Measurements from ENCODE around the gene HELB.
A peak's percentile ranks its signal among the peaks of the same experiment; 100 is the strongest.

HELB gene

DNA sequence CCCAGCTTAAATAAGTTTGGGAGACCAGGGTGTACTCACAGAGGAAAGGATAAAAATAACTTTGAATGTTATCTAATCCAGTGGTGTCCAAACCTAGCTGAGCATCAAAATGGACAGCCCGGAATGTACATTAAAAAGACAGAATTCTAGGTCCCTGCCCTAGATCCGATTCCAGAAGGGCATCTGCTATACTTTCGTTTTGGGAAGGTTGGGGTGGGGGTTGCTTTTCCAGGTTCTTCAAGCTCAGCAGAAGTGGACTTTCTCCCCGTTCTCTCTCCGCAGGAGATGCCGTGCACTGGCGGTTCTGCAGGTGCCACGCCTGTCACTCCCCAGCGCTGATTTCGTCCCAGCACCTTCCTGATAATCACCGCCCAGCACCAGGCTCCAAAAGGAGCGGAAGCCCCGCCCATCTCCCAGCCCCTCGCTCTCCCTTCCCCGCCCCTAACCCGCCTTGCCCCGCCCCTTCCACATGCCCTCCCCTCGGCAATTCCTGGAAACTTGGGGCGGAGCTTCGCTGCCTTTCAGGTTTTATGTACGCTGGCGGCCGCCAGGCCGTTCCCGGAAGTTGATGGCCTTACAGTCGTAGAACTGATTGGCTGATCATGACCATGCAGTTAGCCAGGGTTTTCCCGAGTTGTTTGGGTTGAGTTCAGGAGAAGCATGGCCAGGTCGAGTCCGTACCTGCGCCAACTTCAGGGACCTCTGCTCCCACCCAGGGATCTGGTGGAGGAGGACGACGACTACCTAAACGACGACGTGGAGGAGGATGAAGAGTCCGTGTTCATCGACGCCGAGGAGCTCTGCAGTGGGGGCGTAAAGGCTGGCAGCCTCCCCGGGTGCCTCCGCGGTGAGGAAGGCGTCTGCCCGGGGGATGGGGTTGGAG, at the start of gene HELB:
Gene HELB (plus strand): TSS at position 550 of the 883 bp plus-strand sequence. CDS start 111 bp downstream, at position 661.
- Histone ChIP-seq H2AFZ (peak within 1 kb of the TSS; percentile 99), H3K27ac (peak within 1 kb of the TSS; percentile 87)

DNA sequence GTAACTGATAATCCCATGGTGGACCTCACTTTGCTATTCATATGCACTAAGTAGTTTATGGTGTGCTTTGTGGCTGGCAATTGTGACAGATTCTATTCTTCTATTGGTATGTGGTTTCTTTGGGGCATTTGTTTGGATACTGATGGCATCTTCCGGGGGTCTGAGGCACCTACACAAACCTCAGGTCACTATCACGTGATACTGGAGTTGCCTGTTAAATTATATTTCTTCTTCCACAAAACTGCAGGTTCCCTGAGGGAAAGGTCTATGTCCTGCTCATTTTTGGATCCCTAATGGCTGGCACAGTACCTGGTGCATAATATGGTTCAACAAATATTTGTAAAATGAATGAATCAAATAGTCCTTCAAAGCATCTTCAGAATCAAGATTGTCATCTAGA, 49.5 kb upstream of the HELB start:
- H3K79me2 ChIP-seq = no peaks in the 10 kb centered on the region
- H2AFZ ChIP-seq = no peak overlapping the region
- H3K9me3 ChIP-seq (ENCODE audit: control insufficient read depth, low read length) = no peaks in the 10 kb centered on the region
- H3K4me1 ChIP-seq = no peaks in the 10 kb centered on the region
- TF ChIP-seq, protein P1, sequence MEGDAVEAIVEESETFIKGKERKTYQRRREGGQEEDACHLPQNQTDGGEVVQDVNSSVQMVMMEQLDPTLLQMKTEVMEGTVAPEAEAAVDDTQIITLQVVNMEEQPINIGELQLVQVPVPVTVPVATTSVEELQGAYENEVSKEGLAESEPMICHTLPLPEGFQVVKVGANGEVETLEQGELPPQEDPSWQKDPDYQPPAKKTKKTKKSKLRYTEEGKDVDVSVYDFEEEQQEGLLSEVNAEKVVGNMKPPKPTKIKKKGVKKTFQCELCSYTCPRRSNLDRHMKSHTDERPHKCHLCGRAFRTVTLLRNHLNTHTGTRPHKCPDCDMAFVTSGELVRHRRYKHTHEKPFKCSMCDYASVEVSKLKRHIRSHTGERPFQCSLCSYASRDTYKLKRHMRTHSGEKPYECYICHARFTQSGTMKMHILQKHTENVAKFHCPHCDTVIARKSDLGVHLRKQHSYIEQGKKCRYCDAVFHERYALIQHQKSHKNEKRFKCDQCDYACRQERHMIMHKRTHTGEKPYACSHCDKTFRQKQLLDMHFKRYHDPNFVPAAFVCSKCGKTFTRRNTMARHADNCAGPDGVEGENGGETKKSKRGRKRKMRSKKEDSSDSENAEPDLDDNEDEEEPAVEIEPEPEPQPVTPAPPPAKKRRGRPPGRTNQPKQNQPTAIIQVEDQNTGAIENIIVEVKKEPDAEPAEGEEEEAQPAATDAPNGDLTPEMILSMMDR (IDR thresholded peaks at IDR 0.05) = no peak
- no peak overlapping the region for H3K4me2 ChIP-seq (ENCODE audit: low read length)
- no peak overlapping the region for H3K27ac ChIP-seq
- no peaks in the 10 kb centered on the region for H3K36me3 ChIP-seq (ENCODE audit: control insufficient read depth, insufficient read depth, low read length)
- no peak overlapping the region for H3K4me3 ChIP-seq (ENCODE audit: low read depth, low read length)
- H3K27me3 ChIP-seq (ENCODE audit: control insufficient read depth, insufficient read depth, low read length) = no peaks in the 10 kb centered on the region
- H3K9ac ChIP-seq = no peak overlapping the region

More for the DNA sequence above, at the start of gene HELB:
- H3K79me2 ChIP-seq = no peaks in the 10 kb centered on the region
- peak within 1 kb of the TSS; percentile 84 for H3K4me3 ChIP-seq (ENCODE audit: low read depth, low read length)
- H3K9me3 ChIP-seq (ENCODE audit: control insufficient read depth, low read length) = no peaks in the 10 kb centered on the region
- peak within 1 kb of the TSS; percentile 98 for H3K4me2 ChIP-seq (ENCODE audit: low read length)
- no peaks in the 10 kb centered on the region for H3K36me3 ChIP-seq (ENCODE audit: control insufficient read depth, insufficient read depth, low read length)
- TF ChIP-seq, protein P1 (IDR thresholded peaks at IDR 0.05) = no peak
- H3K4me1 ChIP-seq = no peaks in the 10 kb centered on the region
- H3K9ac ChIP-seq = peak within 1 kb of the TSS; percentile 56
- no peaks in the 10 kb centered on the region for H3K27me3 ChIP-seq (ENCODE audit: control insufficient read depth, insufficient read depth, low read length)

DNA sequence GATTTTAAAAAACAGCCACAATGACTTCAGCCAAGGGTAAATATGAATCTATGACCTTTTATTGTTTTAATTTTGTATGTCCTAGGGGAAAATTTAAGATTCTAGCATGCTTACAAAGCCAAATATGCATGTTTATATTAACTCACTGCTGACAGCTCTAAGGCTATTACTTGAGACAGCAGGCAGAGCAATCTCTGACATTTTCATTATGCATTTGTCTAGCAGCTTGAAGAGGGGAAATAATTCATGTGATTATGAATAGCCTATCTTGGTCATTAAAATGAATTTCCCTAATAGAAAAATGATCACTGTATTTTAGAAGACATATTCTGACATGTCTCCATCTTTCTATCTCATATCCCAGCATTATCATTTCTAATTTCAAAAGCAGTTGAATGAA, 46.6 kb upstream of the HELB start:
- Histone ChIP-seq H3K79me2 (no peaks in the 10 kb centered on the region), H3K36me3 (ENCODE audit: control insufficient read depth, insufficient read depth, low read length) (no peaks in the 10 kb centered on the region), H3K9me3 (ENCODE audit: control insufficient read depth, low read length) (no peaks in the 10 kb centered on the region), H3K27ac (no peak overlapping the region), H3K4me2 (ENCODE audit: low read length) (no peak overlapping the region), H2AFZ (no peak overlapping the region), H3K4me1 (no peaks in the 10 kb centered on the region), H3K27me3 (ENCODE audit: control insufficient read depth, insufficient read depth, low read length) (no peaks in the 10 kb centered on the region), H3K9ac (no peak overlapping the region), H3K4me3 (ENCODE audit: low read depth, low read length) (no peak overlapping the region)
- TF ChIP-seq, protein P1 (IDR thresholded peaks at IDR 0.05) = no peak

DNA sequence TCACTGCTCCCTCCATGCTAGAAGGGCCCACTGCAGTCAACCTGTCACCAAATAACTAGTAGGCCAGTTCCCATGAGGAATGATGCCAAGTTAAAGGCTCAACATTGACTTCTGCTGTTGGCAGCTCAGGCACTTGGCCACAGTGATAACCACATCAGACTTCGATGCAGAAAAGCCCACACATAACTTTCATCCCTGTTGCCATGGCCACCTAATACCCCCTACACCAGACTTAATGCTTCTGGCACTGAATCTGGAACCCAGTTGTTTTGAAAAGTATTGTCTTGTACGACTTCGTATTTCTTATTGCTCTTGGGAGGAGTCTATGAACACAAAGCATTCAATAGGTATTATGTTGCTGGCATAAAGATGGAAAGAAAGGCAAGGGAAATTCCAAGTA, 44.3 kb upstream of the HELB start:
- Histone ChIP-seq H3K36me3 (ENCODE audit: control insufficient read depth, insufficient read depth, low read length) (no peaks in the 10 kb centered on the region), H3K9ac (no peak overlapping the region), H2AFZ (no peak overlapping the region), H3K27ac (no peak overlapping the region), H3K4me3 (ENCODE audit: low read depth, low read length) (no peak overlapping the region), H3K4me2 (ENCODE audit: low read length) (no peak overlapping the region), H3K79me2 (no peaks in the 10 kb centered on the region), H3K9me3 (ENCODE audit: control insufficient read depth, low read length) (no peaks in the 10 kb centered on the region), H3K4me1 (no peaks in the 10 kb centered on the region), H3K27me3 (ENCODE audit: control insufficient read depth, insufficient read depth, low read length) (no peaks in the 10 kb centered on the region)
- TF ChIP-seq, protein P1 (IDR thresholded peaks at IDR 0.05) = no peak

Data from parathyroid adenoma (tissue), 2 donors.